HG03571 (cell line): ENCODE measurements around the gene ATP5F1A.
"Not testable (repeated sequence)": the region's sequence is repeated elsewhere in the genome, so short reads cannot be mapped to it uniquely, and the experiment has no call there.

Experiments
- ATAC-seq: cut with Tn5 transposase; IDR thresholded peaks from one replicate; pipeline ENCODE4 v1.9.1; 2021; ENCODE audit not compliant: unreplicated experiment

The ATP5F1A gene

GRCh38 chr18:46048641-46049040 lies 49.5 kb downstream of the ATP5F1A start:
- no peak for ATAC-seq

GRCh38 chr18:46047369-46047768 lies 50.7 kb downstream of the ATP5F1A start:
- not testable (repeated sequence) for ATAC-seq

DNA sequence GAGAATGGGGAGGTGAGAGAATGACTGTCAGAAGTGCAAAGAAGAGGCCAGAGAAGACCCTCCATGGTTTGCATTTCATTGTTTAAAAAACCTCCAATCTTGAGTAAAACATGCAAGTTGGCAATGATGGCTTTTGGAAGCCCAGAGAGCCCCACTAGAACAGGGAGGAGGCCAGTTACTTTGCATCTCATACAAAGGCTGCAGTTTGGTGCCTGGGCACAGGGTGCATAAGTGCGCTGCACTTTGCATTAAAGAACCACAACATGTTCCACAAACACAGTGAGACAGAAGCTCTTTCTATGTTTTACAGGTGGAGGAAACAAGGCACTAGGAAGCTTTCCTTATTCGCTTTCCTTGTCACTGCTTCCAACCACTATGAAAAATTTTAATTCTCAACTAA lies 51.4 kb downstream of the ATP5F1A start:
- no peak for ATAC-seq

DNA sequence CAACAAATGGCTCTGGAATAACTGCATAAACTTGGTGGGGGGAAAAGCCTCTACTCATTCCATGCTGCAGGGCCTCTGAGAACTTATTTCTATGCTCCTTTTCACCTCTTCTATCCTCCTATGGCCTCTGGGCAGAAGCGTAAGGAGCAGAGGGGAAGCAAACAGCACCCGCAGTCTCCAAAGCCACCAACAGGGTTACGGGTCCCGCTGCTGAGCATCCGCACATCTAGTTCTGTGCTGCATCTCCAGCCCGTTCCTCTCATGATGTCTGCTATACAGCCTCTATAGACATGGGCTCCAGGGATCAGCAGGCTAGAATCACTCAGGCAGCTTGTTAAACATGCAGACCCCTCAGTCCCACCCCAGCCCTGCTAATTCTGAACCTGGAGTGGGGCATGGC lies 52.0 kb downstream of the ATP5F1A start:
- ATAC-seq = no peak

- ATAC-seq = no peak
Observed at GRCh38 chr18:46042571-46043123, 55.4 kb downstream of the ATP5F1A start.

GRCh38 chr18:46040747-46041104 lies 57.4 kb downstream of the ATP5F1A start:
- no peak for ATAC-seq

- ATAC-seq = no peak
Observed at GRCh38 chr18:46040033-46040746, 57.9 kb downstream of the ATP5F1A start.

DNA sequence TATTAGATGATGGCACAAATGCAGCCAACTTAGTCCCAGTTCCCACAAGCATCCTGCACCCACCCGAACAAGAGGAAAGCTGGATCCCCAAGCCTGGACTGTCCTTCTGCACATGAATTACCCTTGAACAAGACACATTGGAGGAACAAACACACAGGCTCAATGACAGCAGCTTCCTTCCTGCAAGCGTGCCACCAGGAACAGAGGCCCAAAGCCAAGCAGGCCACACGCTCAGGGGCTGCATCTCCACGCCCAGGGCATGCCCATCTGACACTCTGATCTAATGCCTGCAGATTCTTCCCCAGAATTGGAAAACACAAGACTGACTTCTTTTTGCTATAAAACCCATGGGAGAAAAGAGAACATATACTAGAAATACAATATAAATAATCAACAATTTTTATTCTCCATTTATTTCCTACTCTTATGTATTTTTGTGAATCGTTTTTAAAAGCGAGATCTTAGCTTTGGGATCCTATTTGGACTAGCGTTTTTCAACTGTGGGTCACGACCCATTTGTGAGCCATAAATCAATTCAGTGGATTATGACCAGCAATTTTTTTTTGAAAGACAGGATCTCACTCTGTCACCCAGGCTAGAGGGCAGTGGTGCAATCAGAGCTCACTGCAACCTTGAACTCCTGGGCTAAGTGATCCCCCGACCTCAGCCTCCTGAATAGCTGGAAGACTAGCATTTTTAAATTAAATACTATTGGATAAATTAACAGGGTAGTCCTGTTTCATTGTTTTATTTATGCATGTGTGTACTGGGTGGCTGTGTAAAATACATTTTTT lies 60.4 kb downstream of the ATP5F1A start:
- no peak for ATAC-seq

DNA sequence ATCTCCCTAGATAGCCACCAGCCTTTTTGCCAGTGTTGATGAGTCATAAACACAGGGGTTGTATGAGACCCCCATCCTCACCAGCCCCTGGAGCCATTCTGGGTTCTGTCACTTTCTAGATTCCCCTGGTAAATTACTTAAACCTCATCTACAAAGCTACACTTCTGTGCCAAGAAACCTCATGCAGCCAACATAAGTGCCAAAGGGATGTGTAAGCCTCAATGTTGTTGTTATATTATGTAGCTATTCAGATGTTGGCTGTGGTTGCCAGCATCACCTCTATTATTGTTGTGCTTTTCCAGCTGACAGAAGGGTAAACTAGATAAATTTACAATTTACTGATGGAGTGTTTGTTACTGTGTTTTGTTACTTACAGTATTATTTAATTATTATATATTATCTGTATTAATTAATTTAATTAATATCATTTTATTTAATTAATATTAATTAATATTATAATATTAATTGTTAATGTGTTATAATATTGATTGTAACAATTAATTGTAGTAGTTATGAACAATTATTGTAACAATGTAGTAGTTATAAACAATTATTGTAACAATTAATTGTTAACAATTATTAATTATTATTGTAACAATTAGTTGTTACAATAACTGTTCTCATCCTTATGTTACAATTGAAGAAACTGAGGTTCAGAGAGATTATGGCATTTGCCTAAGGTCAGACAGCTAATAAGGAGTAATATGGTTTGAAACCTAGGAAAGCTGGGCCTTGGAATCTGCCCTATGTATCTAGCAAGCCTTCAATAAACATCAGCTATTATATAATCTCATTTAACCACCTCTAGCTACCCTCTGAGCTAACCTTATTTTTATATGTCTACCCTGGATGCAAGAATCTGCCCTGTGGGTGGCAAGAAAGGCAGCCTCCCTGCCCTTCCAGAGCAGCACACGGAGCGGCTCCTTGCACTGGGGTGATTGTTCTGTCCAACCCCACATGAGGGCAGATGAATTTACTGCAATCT lies 62.1 kb downstream of the ATP5F1A start:
- ATAC-seq = no peak

GRCh38 chr18:46034230-46034629 lies 63.9 kb downstream of the ATP5F1A start:
- ATAC-seq = no peak

DNA sequence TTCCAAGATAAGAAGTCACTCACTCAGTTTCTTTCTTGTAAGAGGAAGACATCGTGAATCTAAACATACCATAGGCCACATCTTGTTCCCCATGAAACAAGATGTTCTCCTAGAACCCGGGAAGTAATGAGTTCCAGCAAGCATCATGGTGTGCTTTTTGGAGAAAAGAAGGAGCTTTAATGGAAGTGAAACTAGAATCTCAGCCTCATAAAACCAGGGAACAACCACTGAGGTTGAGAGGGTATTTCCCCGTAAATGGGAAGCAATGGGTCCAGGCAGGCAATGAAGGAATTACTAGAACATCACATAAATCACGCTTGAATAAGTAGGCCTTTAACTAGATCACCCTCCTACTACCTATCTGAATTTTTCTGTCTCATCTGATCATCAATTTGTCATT lies 66.4 kb downstream of the ATP5F1A start:
- ATAC-seq = no peak
